GM18505 (cell line): ENCODE data around the gene MARCOL.

Experiments
- ATAC-seq: cut with Tn5 transposase; IDR thresholded peaks from one replicate; pipeline ENCODE4 v1.9.1; 2021; ENCODE audit not compliant: unreplicated experiment
- POLR2A ChIP-seq: IDR thresholded peaks from 4 replicates; pipeline ENCODE4 v1.6.1; 2011; ENCODE audit warnings: borderline replicate concordance; ENCODE audit not compliant: insufficient read depth, insufficient read length; ENCODE audit errors: extremely low read depth

MARCOL gene

GRCh38 chr5:148238418-148238794, at the start of gene MARCOL:
Gene MARCOL, plus strand, starts transcription at chr5:148238525. Its CDS starts 73 bp downstream, at chr5:148238598.
- TF ChIP-seq POLR2A = no peak
- no peak for ATAC-seq

GRCh38 chr5:148191010-148191409, 47.3 kb upstream of the MARCOL start:
- TF ChIP-seq POLR2A = no peak
- ATAC-seq = no peak

GRCh38 chr5:148193202-148193601, 45.1 kb upstream of the MARCOL start:
- TF ChIP-seq POLR2A = no peak
- no peak for ATAC-seq

- no peak for TF ChIP-seq POLR2A
- ATAC-seq = no peak
These were observed 37.2 kb upstream of the MARCOL start for GRCh38 chr5:148201151-148201550.

GRCh38 chr5:148202531-148203203, 35.7 kb upstream of the MARCOL start, which contains the start of gene SPINK6:
Gene SPINK6, plus strand, starts transcription at chr5:148203042. Its CDS starts 55 bp downstream, at chr5:148203097.
- no peak for TF ChIP-seq POLR2A
- no peak for ATAC-seq

- no peak for TF ChIP-seq POLR2A
- no peak for ATAC-seq
These were observed 33.1 kb upstream of the MARCOL start for GRCh38 chr5:148205044-148205806.

- no peak for ATAC-seq
- TF ChIP-seq POLR2A = no peak
These were observed 32.5 kb upstream of the MARCOL start for GRCh38 chr5:148205865-148206264.

- TF ChIP-seq POLR2A = no peak
- ATAC-seq = no peak
These were observed 31.7 kb upstream of the MARCOL start for GRCh38 chr5:148206620-148207019.

- no peak for TF ChIP-seq POLR2A
- no peak for ATAC-seq
These were observed 30.1 kb upstream of the MARCOL start for GRCh38 chr5:148208226-148208625.

- no peak for TF ChIP-seq POLR2A
- ATAC-seq = no peak
These were observed 29.1 kb upstream of the MARCOL start for GRCh38 chr5:148209151-148209770.

GRCh38 chr5:148214665-148215185, 23.6 kb upstream of the MARCOL start:
- ATAC-seq = no peak
- TF ChIP-seq POLR2A = no peak

GRCh38 chr5:148221508-148221907, 16.8 kb upstream of the MARCOL start:
- no peak for ATAC-seq
- TF ChIP-seq POLR2A = no peak

GRCh38 chr5:148224117-148224742, 14.1 kb upstream of the MARCOL start:
- ATAC-seq = no peak
- no peak for TF ChIP-seq POLR2A

GRCh38 chr5:148228392-148228984, 9.8 kb upstream of the MARCOL start:
- ATAC-seq = no peak
- TF ChIP-seq POLR2A = no peak

- ATAC-seq = no peak
- TF ChIP-seq POLR2A = no peak
These were observed 8.5 kb upstream of the MARCOL start for GRCh38 chr5:148229840-148230239.
